Prostate gland (tissue), 2 donors: ENCODE data around the gene INPP5A.

Source experiments
- POLR2AphosphoS5 ChIP-seq: sonication (generic); formaldehyde crosslinking; IDR thresholded peaks from one replicate; pipeline ENCODE4 v1.6.1; 2017; ENCODE audit warnings: antibody characterized with exemption
- TF ChIP-seq, protein P1 (sequence below), 4 experiments: fragments of 200-600 bp in 2 of 4; fragments of 450-650 bp in 2 of 4; sonication (generic) in 2 of 4; IDR thresholded peaks; 1 replicate in 3 of 4; 2 replicates in 1 of 4; pipeline ENCODE4 v1.5.1; 2016 to 2019; ENCODE audit warnings: antibody characterized with exemption in 4 of 4, mild to moderate bottlenecking in 2 of 4, moderate library complexity in 2 of 4

DNA sequence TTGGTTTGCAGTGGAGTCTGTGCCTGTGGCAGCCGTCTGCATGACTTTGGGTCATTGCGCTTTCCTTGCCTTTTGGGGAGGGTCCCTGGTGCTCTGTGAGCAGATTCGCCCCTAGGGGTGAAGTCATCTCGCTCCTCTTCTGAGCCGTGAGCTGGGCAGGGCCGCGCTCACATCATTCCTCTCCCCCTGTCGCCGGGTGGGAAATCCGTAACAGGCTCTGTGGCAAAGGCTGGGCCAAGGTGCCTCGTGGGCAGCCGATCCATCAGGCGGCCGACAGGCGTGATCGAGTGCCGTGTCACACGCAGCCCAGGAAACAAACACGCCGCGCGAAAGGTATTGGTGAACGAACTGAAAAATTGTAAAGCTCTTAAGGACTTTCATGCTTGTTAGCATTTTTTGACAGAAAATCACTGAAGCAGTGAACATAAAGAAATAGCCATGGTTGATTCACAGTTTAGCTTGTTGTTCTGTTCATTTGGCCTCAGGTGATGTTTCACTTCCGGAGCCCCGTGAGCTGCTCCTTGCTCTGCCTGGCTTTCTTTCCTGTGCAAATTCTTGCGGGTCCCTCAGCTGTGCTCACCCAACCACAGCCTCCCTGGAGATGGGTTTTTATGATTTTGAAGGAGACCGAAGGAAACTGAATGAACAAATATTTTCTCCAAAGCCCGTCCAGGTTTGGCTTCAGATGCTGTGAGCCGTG is 126.2 kb downstream of the INPP5A start:
- TF ChIP-seq, protein P1, sequence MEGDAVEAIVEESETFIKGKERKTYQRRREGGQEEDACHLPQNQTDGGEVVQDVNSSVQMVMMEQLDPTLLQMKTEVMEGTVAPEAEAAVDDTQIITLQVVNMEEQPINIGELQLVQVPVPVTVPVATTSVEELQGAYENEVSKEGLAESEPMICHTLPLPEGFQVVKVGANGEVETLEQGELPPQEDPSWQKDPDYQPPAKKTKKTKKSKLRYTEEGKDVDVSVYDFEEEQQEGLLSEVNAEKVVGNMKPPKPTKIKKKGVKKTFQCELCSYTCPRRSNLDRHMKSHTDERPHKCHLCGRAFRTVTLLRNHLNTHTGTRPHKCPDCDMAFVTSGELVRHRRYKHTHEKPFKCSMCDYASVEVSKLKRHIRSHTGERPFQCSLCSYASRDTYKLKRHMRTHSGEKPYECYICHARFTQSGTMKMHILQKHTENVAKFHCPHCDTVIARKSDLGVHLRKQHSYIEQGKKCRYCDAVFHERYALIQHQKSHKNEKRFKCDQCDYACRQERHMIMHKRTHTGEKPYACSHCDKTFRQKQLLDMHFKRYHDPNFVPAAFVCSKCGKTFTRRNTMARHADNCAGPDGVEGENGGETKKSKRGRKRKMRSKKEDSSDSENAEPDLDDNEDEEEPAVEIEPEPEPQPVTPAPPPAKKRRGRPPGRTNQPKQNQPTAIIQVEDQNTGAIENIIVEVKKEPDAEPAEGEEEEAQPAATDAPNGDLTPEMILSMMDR (IDR thresholded peaks at IDR 0.05): no peak
- TF ChIP-seq POLR2AphosphoS5: no peak
